Stimulated activated CD4-positive, alpha-beta T cell treated with anti-CD3 and anti-CD28 coated beads, Interleukin-15, amount 100 ng/mL, for 24 hours (primary cell): Measurements from ENCODE around the gene MAGED2.
"Not testable (repeated sequence)": the region's sequence is repeated elsewhere in the genome, so short reads cannot be mapped to it uniquely, and the experiment has no call there.

Experiments used
- DNase-seq: peaks from one replicate; pipeline ENCODE4 v3.0.0-alpha.2; 2020

MAGED2 gene

DNA sequence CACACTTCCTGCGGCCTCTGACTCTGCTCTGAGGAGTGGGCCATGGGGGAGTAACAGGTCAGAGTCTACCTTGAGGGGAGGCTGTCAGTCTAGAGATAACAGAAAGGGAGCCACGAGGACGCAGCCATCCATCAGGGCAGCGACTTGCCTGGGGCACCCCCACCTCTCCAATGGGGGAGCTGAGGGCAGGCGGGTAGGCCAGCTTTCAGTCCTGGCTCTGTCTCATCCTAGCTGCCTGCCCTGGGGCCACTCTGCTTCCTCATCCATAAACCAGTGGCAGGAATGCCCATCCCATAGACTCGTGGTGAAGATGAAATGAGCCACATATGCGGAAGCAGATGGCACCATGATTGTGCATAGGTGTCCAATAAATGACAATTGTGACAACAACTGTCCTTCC, 13.2 kb downstream of the MAGED2 start:
- no peak for DNase-seq

DNA sequence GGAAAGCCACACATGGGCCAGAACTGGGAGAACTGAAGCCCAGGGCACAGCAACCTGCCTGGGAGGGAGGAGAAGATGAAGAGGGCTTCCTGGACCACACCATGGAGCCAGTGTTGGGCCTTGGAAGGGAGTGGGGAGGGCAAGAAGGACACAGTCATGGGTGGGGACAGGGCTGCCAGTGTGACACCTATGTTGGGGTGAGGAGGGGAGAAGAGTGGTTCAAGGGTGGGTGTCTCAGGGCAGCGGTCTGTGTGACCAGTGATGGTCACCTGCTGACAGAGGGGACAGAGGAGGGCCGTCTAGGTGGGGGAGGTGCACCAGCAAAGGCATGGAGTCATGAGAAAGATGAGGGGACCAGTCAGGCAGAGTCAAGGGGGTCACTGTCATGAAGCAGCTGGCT, 13.8 kb downstream of the MAGED2 start:
- no peak for DNase-seq

DNA sequence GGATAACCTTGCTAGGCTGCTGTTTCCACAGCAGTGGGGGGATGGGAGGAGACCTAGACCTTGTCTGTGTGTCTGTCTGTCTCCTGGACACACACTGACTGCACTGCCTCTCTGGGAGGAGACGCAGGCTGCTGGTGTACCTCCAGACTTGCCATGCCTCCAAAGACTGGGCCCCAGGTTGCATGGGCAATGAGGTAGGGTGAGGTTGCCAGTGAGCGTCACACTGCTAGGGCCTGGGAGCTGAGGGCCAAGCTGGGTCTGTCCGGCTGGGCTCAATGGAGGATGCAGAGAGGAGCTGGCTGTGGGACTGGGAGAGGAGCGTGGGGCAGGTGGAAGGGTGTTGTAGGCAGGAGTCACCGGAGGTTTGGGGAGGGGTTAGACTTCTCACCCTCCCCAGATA, 16.6 kb downstream of the MAGED2 start:
- DNase-seq = no peak

DNA sequence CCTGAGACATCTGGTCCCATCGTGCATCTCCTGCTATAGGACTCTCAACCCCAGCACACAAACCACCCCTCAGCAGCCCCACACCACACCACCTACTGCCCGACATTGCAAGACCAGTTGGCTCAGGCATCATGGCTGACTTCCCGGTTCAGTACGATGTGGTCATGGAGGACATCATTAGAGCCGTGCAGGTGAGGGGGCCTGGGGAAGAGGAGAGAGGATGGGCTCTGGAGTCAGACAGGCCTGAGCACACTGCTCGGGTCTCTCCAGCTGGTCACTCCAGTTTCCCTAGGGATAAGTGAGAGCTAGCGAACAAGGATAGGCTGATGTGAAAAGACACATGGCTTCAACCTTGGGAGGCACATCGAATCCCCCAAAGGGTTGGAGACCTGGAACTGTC, 17.2 kb downstream of the MAGED2 start:
- no peak for DNase-seq

DNA sequence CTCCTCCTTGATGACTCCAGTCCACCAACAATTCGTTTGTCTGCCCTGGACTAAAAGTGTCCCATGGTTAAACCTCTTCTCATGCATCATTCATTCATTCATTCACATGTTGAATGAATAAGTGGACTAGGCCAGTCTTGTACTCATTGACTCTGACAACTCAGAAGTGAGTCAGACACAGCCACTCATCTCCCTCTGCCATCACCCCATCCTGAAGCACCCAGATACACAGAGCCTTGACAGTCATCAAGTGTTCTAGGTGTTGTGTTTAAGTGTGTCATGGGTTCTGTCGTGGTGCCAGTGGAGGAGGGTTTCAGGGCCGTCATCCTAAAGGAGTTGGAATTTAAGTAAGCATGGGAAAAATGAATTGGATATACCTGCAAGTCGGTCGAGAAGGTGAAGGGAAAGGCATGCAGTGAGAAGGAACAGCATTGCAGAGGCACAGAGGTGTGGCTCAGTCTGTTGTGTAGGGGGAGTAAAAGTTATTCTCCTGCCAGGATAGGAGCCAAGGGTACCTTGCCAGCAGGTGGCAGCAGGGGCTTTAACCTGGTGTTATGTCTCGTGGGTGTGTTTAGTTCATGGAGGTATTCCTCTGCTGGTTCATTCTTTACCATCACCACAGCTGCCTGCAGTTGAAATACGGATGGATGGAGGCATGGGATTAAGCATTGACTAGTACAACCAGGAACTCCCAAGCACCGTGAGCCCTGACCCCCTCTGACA, 18.3 kb downstream of the MAGED2 start:
- peak; percentile 13 for DNase-seq

DNA sequence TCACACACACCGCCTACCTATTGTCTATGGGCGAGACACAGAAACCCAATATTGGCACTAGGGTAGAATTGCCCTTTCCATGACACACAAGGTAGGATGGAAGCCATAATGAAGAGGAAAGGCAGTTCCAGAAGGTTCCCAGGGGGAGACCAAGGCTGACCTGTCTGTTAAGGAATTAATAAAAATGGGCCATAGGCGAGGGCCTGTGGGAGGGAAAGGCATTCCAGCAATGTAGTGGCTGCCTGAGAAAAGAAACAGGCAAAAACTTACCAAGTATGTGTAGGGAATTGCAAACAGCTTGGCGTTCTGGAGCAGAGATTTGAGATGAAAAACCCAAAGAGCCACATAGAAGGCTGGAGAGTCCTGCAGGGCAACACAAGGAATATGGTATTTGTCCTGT, 19.1 kb downstream of the MAGED2 start:
- no peak for DNase-seq

DNA sequence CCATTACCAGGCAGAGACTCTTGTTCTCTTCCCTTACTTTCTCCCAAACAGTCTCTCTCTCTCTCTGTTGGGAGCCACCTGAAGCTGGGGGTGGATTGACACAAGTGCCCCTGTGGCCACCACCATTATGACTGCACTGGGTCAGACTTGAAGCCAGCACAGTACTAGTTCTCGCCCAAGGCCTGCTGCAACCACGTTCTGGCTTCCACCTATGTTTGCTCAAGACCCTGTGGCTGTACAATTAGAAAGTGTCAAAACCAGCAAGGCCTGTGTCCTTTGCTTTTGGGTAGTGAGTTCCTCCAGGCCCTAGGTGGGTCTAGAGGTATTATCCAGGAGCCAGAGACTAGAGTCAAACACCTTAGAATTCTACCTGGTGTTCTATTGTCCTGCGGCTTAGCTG, 31.0 kb downstream of the MAGED2 start:
- no peak for DNase-seq

DNA sequence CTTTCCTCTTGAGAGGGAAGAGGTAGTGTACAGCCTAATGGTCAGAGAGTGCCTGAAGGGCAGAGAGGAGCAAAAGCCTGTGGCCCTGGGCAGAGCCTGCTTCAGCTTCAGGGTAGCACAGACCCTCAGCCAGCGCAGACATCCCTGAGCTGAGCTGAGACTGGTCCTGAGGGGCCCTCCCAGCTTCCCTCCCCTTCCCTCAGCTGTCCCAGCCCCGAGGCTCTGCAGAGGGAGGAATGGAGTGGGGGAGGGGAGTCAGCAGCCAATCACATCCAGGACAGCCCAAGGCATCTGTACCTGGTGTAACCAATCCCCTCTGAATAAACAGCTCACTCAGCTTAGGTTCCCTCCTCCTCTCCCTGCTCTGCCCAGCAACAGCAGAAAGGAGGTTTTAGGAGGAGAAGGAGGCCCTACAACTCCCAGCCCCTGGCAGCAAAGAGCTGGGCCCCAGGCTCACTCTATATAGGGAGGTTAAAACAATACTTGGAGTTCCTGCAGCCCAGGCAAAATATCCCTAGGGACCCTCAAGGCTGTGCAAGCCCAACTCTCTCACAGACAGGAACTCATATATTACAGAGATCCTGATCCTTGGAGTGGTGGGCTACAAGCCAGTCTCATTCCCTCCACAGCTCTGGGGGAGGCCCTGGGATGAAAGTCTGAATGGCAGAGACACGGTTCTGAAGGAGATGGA, 33.8 kb downstream of the MAGED2 start:
- DNase-seq = not testable (repeated sequence)

DNA sequence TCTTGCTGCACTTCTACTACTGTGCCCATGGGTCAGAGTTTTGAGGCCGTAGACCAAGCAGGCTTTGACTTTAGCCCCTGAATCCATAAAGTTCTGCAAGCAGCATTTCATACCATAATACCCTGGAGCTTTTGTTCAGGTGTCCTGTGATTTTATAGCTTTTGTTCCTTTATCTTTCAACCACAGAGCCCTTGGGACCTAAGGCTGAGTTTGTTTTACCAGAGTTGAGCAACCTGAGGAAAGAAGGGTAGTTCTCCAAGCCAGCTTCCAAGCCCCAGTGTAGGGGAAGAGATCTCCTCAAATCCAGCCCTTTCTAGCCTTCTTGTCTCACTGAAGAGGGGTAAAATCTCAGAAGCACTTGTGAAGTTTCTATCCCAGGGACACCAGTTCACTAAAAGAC, 35.1 kb downstream of the MAGED2 start:
- DNase-seq = no peak

DNA sequence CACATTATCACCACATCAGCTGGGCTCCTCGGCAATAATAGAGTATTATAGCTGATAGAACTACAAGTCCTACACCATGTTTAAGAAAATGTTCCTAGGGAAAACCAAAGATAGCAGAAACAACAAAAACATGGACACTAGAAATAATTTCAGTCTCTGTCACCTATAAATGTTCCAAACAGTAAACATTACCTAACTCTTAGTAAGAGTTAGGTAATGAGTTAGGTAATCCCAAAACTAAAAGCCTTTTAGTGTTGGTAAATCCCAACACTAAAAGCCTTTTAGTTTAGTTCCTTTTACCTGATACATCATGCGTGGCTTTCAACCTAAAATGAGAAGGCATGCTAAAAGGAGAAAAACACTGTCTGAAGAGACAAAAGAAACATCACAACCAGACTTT, 35.5 kb downstream of the MAGED2 start:
- DNase-seq = no peak

DNA sequence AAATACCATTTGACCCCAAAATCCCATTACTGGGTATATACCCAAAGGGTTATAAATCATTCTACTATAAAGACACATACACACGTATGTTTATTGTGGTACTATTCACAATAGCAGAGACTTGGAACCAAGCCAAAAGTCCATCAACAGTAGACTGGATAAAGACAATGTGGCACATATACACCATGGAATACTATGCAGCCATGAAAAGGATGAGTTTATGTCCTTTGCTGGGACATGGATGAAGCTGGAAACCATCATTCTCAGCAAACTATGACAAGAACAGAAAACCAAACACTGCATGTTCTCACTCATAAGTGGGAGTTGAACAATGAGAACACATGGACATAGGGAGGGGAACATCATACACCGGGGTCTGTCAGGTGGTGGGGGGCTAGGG, 40.2 kb downstream of the MAGED2 start:
- not testable (repeated sequence) for DNase-seq

DNA sequence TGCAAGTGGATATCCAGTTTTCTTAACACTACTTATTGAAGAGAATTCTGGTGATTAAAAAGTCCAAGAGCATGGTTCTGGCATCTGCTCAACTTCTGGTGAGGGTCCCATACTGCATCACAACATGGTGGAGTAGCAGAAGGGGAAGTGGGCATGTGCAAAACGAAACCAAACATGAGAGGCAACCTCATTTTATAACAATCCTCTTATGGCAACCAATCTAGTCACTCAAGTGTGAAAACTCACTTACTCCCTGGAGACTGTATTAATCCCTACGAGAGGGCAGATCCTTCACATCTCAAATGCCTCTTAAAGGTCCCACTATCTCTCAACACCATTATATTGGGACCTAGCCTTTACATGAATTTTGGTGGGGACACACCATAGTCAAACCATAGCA, 57.7 kb downstream of the MAGED2 start:
- DNase-seq = no peak
